ENCODE measurements around the gene WASF3.

WASF3 gene

GRCh38 chr13:26526702-26527216, 30.7 kb upstream of the WASF3 start:
- no peak for FAIRE-seq
- TF ChIP-seq POLR2A (IDR thresholded peaks at IDR 0.05; ENCODE audit: low read depth, low read length) (no peak), POU2F2 (IDR thresholded peaks at IDR 0.05; ENCODE audit: low read depth, low read length) (no peak), TAF1 (IDR thresholded peaks at IDR 0.05; ENCODE audit: low read depth, low read length) (no peak), SPI1 (IDR thresholded peaks at IDR 0.05; ENCODE audit: low read depth, low read length) (no peak), PAX5 (IDR thresholded peaks at IDR 0.05; ENCODE audit: insufficient read depth, low read length, severe bottlenecking) (no peak), POLR2AphosphoS5 (IDR thresholded peaks at IDR 0.05; ENCODE audit: low read depth, low read length) (no peak)
- no peak for DNase-seq (ENCODE audit: insufficient read length, low spot score)

DNA sequence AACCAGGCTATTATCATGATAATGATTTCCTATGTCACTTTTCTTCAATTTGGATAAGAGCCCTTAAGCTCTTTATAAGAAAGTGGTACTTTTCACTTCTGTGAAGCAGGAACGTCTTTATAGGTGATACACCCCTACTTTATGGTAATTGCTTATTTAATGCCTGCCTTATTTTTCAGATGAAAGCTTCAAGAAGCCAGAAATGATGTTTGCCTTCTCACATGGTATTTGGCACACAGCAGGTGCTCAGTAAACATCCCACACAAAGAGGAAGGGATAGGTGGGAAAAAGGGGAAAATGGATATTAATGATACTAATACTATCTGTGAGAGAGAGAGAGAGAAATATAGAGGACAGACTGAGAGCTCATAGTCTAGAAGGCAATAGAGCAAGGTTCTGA, 29.0 kb upstream of the WASF3 start:
- DNase-seq (ENCODE audit: insufficient read length, low spot score), result no peak
- FAIRE-seq, result no peak
- no peak for TF ChIP-seq POLR2AphosphoS5 (IDR thresholded peaks at IDR 0.05; ENCODE audit: low read depth, low read length)
- no peak for TF ChIP-seq TAF1 (IDR thresholded peaks at IDR 0.05; ENCODE audit: low read depth, low read length)
- no peak for TF ChIP-seq SPI1 (IDR thresholded peaks at IDR 0.05; ENCODE audit: low read depth, low read length)
- TF ChIP-seq POU2F2 (IDR thresholded peaks at IDR 0.05; ENCODE audit: low read depth, low read length), result no peak
- TF ChIP-seq POLR2A (IDR thresholded peaks at IDR 0.05; ENCODE audit: low read depth, low read length), result no peak
- TF ChIP-seq PAX5 (IDR thresholded peaks at IDR 0.05; ENCODE audit: insufficient read depth, low read length, severe bottlenecking), result no peak

- TF ChIP-seq PAX5 (IDR thresholded peaks at IDR 0.05; ENCODE audit: insufficient read depth, low read length, severe bottlenecking) (no peak), POLR2AphosphoS5 (IDR thresholded peaks at IDR 0.05; ENCODE audit: low read depth, low read length) (no peak), SPI1 (IDR thresholded peaks at IDR 0.05; ENCODE audit: low read depth, low read length) (no peak), POU2F2 (IDR thresholded peaks at IDR 0.05; ENCODE audit: low read depth, low read length) (no peak), POLR2A (IDR thresholded peaks at IDR 0.05; ENCODE audit: low read depth, low read length) (no peak), TAF1 (IDR thresholded peaks at IDR 0.05; ENCODE audit: low read depth, low read length) (no peak)
- FAIRE-seq, result no peak
- no peak for DNase-seq (ENCODE audit: insufficient read length, low spot score)
These were observed 28.0 kb upstream of the WASF3 start for GRCh38 chr13:26529441-26529840.

GRCh38 chr13:26531742-26532141, 25.7 kb upstream of the WASF3 start:
- FAIRE-seq, result no peak

GRCh38 chr13:26534036-26534726, 23.3 kb upstream of the WASF3 start:
- FAIRE-seq (no peak), DNase-seq (ENCODE audit: insufficient read length, low spot score) (no peak)
- TF ChIP-seq POU2F2 (IDR thresholded peaks at IDR 0.05; ENCODE audit: low read depth, low read length) (no peak), TAF1 (IDR thresholded peaks at IDR 0.05; ENCODE audit: low read depth, low read length) (no peak), PAX5 (IDR thresholded peaks at IDR 0.05; ENCODE audit: insufficient read depth, low read length, severe bottlenecking) (no peak), POLR2AphosphoS5 (IDR thresholded peaks at IDR 0.05; ENCODE audit: low read depth, low read length) (no peak), POLR2A (IDR thresholded peaks at IDR 0.05; ENCODE audit: low read depth, low read length) (no peak), SPI1 (IDR thresholded peaks at IDR 0.05; ENCODE audit: low read depth, low read length) (no peak)

More at GRCh38 chr13:26531742-26532141, 25.7 kb upstream of the WASF3 start:
- TF ChIP-seq POU2F2 (IDR thresholded peaks at IDR 0.05; ENCODE audit: low read depth, low read length) (no peak), PAX5 (IDR thresholded peaks at IDR 0.05; ENCODE audit: insufficient read depth, low read length, severe bottlenecking) (no peak), POLR2A (IDR thresholded peaks at IDR 0.05; ENCODE audit: low read depth, low read length) (no peak), POLR2AphosphoS5 (IDR thresholded peaks at IDR 0.05; ENCODE audit: low read depth, low read length) (no peak), TAF1 (IDR thresholded peaks at IDR 0.05; ENCODE audit: low read depth, low read length) (no peak), SPI1 (IDR thresholded peaks at IDR 0.05; ENCODE audit: low read depth, low read length) (no peak)
- DNase-seq (ENCODE audit: insufficient read length, low spot score), result no peak

- FAIRE-seq, result no peak
- TF ChIP-seq POLR2AphosphoS5 (IDR thresholded peaks at IDR 0.05; ENCODE audit: low read depth, low read length) (no peak), POU2F2 (IDR thresholded peaks at IDR 0.05; ENCODE audit: low read depth, low read length) (no peak), PAX5 (IDR thresholded peaks at IDR 0.05; ENCODE audit: insufficient read depth, low read length, severe bottlenecking) (no peak), SPI1 (IDR thresholded peaks at IDR 0.05; ENCODE audit: low read depth, low read length) (no peak), POLR2A (IDR thresholded peaks at IDR 0.05; ENCODE audit: low read depth, low read length) (no peak), TAF1 (IDR thresholded peaks at IDR 0.05; ENCODE audit: low read depth, low read length) (no peak)
- DNase-seq (ENCODE audit: insufficient read length, low spot score), result no peak
These were observed 18.8 kb upstream of the WASF3 start for GRCh38 chr13:26538363-26539317.

- TF ChIP-seq POLR2A (IDR thresholded peaks at IDR 0.05; ENCODE audit: low read depth, low read length) (no peak), PAX5 (IDR thresholded peaks at IDR 0.05; ENCODE audit: insufficient read depth, low read length, severe bottlenecking) (no peak), SPI1 (IDR thresholded peaks at IDR 0.05; ENCODE audit: low read depth, low read length) (no peak), POLR2AphosphoS5 (IDR thresholded peaks at IDR 0.05; ENCODE audit: low read depth, low read length) (no peak), TAF1 (IDR thresholded peaks at IDR 0.05; ENCODE audit: low read depth, low read length) (no peak), POU2F2 (IDR thresholded peaks at IDR 0.05; ENCODE audit: low read depth, low read length) (no peak)
- DNase-seq (ENCODE audit: insufficient read length, low spot score), result no peak
- no peak for FAIRE-seq
These were observed 17.7 kb upstream of the WASF3 start for GRCh38 chr13:26539738-26540292.

- no peak for DNase-seq (ENCODE audit: insufficient read length, low spot score)
- TF ChIP-seq POU2F2 (IDR thresholded peaks at IDR 0.05; ENCODE audit: low read depth, low read length) (no peak), SPI1 (IDR thresholded peaks at IDR 0.05; ENCODE audit: low read depth, low read length) (no peak), PAX5 (IDR thresholded peaks at IDR 0.05; ENCODE audit: insufficient read depth, low read length, severe bottlenecking) (no peak), POLR2A (IDR thresholded peaks at IDR 0.05; ENCODE audit: low read depth, low read length) (no peak), TAF1 (IDR thresholded peaks at IDR 0.05; ENCODE audit: low read depth, low read length) (no peak), POLR2AphosphoS5 (IDR thresholded peaks at IDR 0.05; ENCODE audit: low read depth, low read length) (no peak)
- no peak for FAIRE-seq
These were observed 17.1 kb upstream of the WASF3 start for GRCh38 chr13:26540334-26540733.
